Heart left ventricle (tissue), 16 donors: ENCODE data around the gene TPP2. TPM values are rescaled to one million over a fixed set of nuclear protein-coding genes. Genes with fewer than 3 reads are reported as not detected.
A peak's percentile ranks its signal among the peaks of the same experiment; 100 is the strongest.

Experiments used
- ATAC-seq, 4 donors: fragments of 200-7000 bp; cut with Tn5 transposase; one replicate each; pipeline ENCODE4 v1.9.1; 2020 to 2022; ENCODE audit warnings: moderate library complexity in 4 of 4, mild to moderate bottlenecking in 3 of 4, moderate number of reproducible peaks in 1 of 4
- DNase-seq, 5 donors: peaks; one replicate each; pipeline ENCODE4 v3.0.0-alpha.2; 2020
- H3K27ac ChIP-seq, 12 donors: fragments of 200-600 bp; sonication (generic) in 4 of 12; one replicate each; pipeline versions ENCODE4 v1.5.0 to v1.8.0; 2016 to 2022; ENCODE audit warnings: mild to moderate bottlenecking in 2 of 12
- H3K27me3 ChIP-seq, 9 donors: fragments of 200-600 bp; sonication (generic) in 2 of 9; one replicate each; pipeline versions ENCODE4 v1.5.1 to v1.8.0; 2016 to 2022; ENCODE audit warnings: mild to moderate bottlenecking in 3 of 9
- H3K36me3 ChIP-seq, 9 donors: fragments of 200-600 bp; sonication (generic) in 2 of 9; one replicate each; pipeline versions ENCODE4 v1.5.0 to v1.8.0; 2018 to 2022; ENCODE audit warnings: mild to moderate bottlenecking in 2 of 9
- H3K4me1 ChIP-seq, 12 donors: fragments of 200-600 bp; sonication (generic) in 4 of 12; one replicate each; pipeline versions ENCODE4 v1.5.0 to v1.8.0; 2016 to 2022; ENCODE audit warnings: mild to moderate bottlenecking in 3 of 12
- H3K4me3 ChIP-seq, 12 donors: fragments of 200-600 bp; sonication (generic) in 4 of 12; one replicate each; pipeline versions ENCODE4 v1.5.0 to v1.8.0; 2017 to 2022; ENCODE audit warnings: mild to moderate bottlenecking in 9 of 12, moderate library complexity in 4 of 12
- H3K9me3 ChIP-seq, 12 donors: fragments of 200-600 bp; sonication (generic) in 4 of 12; one replicate each; pipeline versions ENCODE4 v1.5.0 to v1.8.0; 2016 to 2022; ENCODE audit warnings: mild to moderate bottlenecking in 1 of 12
- CTCF ChIP-seq, 12 donors: fragments of 200-600 bp; sonication (generic) in 4 of 12; IDR thresholded peaks; one replicate each; pipeline versions ENCODE4 v1.5.0 to v1.8.0; 2018 to 2022; ENCODE audit warnings: antibody characterized with exemption in 12 of 12, mild to moderate bottlenecking in 5 of 12
- POLR2A ChIP-seq, 2 donors: fragments of 450-650 bp; IDR thresholded peaks; one replicate each; pipeline ENCODE4 v1.6.1; 2017; ENCODE audit warnings: antibody characterized with exemption in 2 of 2, mild to moderate bottlenecking in 2 of 2, moderate library complexity in 2 of 2
- WGBS, 4 donors: extraction: QIAGEN DNeasy Blood & Tissue Kit in 2 of 4; methylation state at CpG; one replicate each; pipeline versions ENCODE4 v1.1.5 to v1.1.7; 2013 to 2018; 5-methylcytosine and 5-hydroxymethylcytosine counted together
- intact Hi-C, 10 donors: fragments of 100-400 bp; cut with DNase I; formaldehyde crosslinking; loops; one replicate each; pipeline versions ENCODE4 v1.11.1 to v1.14.2; 2022
- polyA plus RNA-seq, 2 donors: library from polyadenylated mRNA; stranded (reverse); fragments of 200-250 nt; gene quantifications; one replicate each; pipeline ENCODE4 v1.2.3, GENCODE V29; 2013
- total RNA-seq, 9 donors: library from RNA; depleted of rRNA in 2 of 9; stranded (reverse); fragments of >200 nt in 2 of 9; fragmentation: NEBNext Ultra II Directional in 3 of 9; extraction: Animal tissue kit (Norgen Biotek cat#: 25700) in 3 of 9; gene quantifications; one replicate each; pipeline versions ENCODE4 v1.1.0 to v1.2.4, GENCODE V29; 2016 to 2023
- donor health status: ischemic (EF 13 %, LVEDD 7.1; RV severe dilation, severe dysfunction).
- donor health status: healthy with polysubstance abuse.
- donor health status: DM: no; HTN: yes; CAD: no.
- donor health status: DM: no; HTN: no; CAD: no.
- donor health status: ischemic (EF 25% LVEDD 6.9; RV normal size, moderate dysfunction).
- donor health status: ischemic (EF 25% LVEDD 5.7; RV mildly dilated, moderate dysfunction).
- donor health status: healthy.
- donor health status: DM: yes; HTN: yes; CAD: no.
- donor health status: ischemic (EF 35%, LVEDD 5.7; RV mildly dilated, moderate dysfunction).
- donor health status: nonischemic (EF 11% LVEDD 7.7; RV severe dilation, severe dysfunction).
- donor health status: DM: yes; HTN: yes; CAD: no.
- donor health status: PGD.
- donor health status: ischemic (EF 29% LVEDD 5.4; RV normal size, mild dysfunction).
- donor health status: nonischemic (EF 23%, LVEDD 6.1; RV moderate dilation, normal function).

Gene TPP2
- total and polyA plus RNA-seq, 11 donors, result 13.0 to 37.9 (median 32.4) TPM

DNA sequence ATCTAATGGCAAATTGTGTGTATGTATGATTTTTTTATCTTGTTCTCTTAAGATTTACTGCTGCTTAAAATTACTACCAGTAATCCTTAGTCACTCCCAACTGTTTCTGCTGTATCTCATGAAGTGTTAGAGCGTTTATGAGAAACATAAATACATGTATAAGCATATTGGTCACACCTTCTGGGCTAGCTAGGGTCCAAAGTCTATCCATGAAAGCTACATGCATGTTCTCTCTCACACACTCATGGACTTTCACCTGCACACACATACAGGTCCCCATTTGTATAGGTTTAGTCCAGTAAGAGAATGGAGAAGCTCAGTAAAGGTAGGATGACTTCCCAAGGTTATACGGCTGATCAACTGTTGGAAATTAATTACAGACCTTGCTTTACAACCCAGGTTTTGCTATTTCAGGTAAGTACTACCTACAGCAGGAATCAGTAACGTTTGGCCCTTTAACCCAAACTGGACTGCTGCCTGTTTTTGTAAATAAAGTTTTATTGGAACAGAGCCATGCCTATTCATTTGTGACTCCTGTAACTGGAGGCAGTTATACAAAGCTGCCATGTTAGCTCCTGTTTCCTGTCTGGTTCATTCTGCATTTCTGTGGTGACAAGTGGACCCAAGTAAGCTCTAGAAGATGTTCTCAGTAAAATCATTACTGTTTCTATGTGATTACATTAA is 82.8 kb downstream of the TPP2 start:
- DNase-seq (no peak), ATAC-seq (no peak)
- H3K27ac ChIP-seq, result peak overlapping the region in 1 of 12 donors; percentile 74
- WGBS, 4 donors, result 60 to 93% (median 74%) methylated on average over 3 of the region's 3 CpGs
- peaks cover 0 to 62% (median 55%) of the 10 kb centered on the region in 9 donors for H3K36me3 ChIP-seq
- H3K27me3 ChIP-seq, result no peaks in the 10 kb centered on the region
- intact Hi-C loops, result no loop called here
- no peak overlapping the region for H3K4me3 ChIP-seq
- peaks cover 0 to 16% (median 0%) of the 10 kb centered on the region in 12 donors for H3K4me1 ChIP-seq
- TF ChIP-seq POLR2A (IDR thresholded peaks at IDR 0.05), result no peak
- TF ChIP-seq CTCF (IDR thresholded peaks at IDR 0.05), result no peak
- peaks cover 0 to 20% (median 0%) of the 10 kb centered on the region in 12 donors for H3K9me3 ChIP-seq

GRCh38 chr13:102680133-102680717 is 83.4 kb downstream of the TPP2 start:
- peaks cover 0 to 20% (median 0%) of the 10 kb centered on the region in 12 donors for H3K9me3 ChIP-seq
- no peak for ATAC-seq

DNA sequence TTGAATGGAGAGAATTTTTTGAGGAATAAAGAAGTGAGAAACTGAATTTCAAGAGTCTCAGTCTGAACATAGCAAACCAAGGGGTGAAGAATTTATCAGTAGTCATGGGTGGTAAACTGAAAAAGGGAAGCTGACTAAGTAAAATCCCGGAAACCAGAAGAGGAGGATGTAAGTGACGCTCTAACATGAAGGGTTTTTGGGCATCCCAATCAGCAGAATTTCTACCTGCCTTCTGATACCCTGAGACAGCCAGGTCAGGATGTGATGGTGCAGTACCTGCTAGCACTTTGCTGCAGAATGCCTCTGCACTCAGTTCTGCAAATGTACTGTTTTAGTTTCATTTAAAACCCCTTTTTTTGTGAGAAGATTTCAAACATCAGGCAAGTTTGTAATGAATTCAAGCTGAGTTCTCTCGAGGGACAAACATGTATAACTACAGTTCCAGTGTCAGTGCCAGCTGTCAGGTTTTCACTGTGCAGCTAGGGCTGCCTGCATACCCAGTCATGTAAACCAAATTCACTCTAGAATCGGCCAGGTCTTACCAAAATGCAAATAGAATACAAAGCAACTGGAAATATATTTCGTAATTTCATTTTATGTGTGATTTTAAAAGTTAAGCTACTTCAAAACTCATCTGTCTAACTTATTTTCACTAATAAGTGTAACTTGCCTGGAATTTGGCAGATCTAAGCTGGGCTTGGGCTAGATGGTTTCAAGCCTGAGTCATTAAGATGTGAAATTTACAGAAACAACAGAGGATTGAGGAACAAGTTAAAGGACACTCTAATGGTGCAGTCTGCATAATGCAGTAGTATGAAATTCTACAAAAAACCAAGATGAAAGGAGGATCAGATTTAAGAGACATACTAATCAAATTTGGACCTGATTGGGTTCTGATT is 84.3 kb downstream of the TPP2 start:
- intact Hi-C loops, result no loop called here
- Histone ChIP-seq H3K9me3 (peaks cover 0 to 20% (median 0%) of the 10 kb centered on the region in 12 donors), H3K4me1 (peaks cover 0 to 16% (median 0%) of the 10 kb centered on the region in 12 donors), H3K4me3 (no peak overlapping the region), H3K27me3 (no peaks in the 10 kb centered on the region), H3K36me3 (peaks cover 0 to 47% (median 40%) of the 10 kb centered on the region in 9 donors), H3K27ac (peak overlapping the region in 1 of 12 donors; percentile 74)
- 68 to 85% (median 81%) methylated on average over 5 of the region's 5 CpGs for WGBS, 4 donors
- ATAC-seq (peak in 2 of 4 donors; percentile 16 to 42), DNase-seq (no peak)
- TF ChIP-seq POLR2A (IDR thresholded peaks at IDR 0.05) (no peak), CTCF (IDR thresholded peaks at IDR 0.05) (no peak)

More at GRCh38 chr13:102680133-102680717, 83.4 kb downstream of the TPP2 start:
- Histone ChIP-seq H3K27ac (peak overlapping the region in 1 of 12 donors; percentile 74), H3K36me3 (peaks cover 0 to 56% (median 49%) of the 10 kb centered on the region in 9 donors), H3K27me3 (no peaks in the 10 kb centered on the region), H3K4me3 (no peak overlapping the region), H3K4me1 (peaks cover 0 to 16% (median 0%) of the 10 kb centered on the region in 12 donors)
- intact Hi-C loops, result no loop called here
- no peak for TF ChIP-seq CTCF (IDR thresholded peaks at IDR 0.05)
- no peak for TF ChIP-seq POLR2A (IDR thresholded peaks at IDR 0.05)
- no peak for DNase-seq
- WGBS, 4 donors, result 66 to 85% (median 81%) methylated on average over 4 of the region's 4 CpGs
